ENCODE results near the gene MYH7B.

MYH7B gene

GRCh38 chr20:34992751-34993417 is 37.2 kb downstream of the MYH7B start:
- DNase-seq (ENCODE audit: low read depth, low spot score): no peak

GRCh38 chr20:34993941-34994508 is 38.4 kb downstream of the MYH7B start:
- no peak for DNase-seq (ENCODE audit: low read depth, low spot score)

GRCh38 chr20:34994509-34995131 is 39.0 kb downstream of the MYH7B start:
- no peak for DNase-seq (ENCODE audit: low read depth, low spot score)

DNA sequence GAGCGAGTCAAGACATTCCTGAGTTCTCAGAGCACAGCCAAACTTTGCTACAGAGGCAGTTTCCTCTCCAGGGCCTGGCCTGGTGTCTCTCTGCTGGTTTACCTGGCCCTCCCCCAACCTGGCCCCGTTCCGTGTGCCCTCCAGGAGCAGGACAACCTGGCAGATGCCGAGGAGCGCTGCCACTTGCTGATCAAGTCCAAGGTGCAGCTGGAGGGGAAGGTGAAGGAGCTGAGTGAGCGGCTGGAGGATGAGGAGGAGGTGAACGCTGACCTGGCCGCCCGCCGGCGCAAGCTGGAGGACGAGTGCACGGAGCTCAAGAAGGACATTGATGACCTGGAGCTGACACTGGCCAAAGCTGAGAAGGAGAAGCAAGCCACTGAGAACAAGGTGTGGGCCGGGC is 39.5 kb downstream of the MYH7B start:
- no peak for DNase-seq (ENCODE audit: low read depth, low spot score)

DNA sequence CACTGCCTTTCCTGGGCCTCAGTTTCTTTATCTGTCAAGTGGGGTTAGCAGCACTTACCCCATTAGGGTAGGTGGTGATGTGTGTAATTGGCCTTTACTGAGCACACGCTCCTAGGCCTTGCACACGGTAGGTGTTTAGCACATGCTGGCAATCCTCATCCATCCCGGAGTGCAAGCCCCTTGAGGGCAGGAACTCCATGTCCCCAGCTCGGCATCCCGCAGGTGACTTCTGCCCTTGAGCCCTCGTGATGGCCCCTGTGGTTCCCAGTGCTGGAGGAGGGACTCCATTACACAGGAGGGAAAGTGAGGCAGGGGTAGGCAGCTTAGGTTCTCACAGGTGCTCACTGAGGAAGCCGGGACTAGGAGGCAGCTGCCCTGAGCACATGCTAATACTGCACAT is 40.0 kb downstream of the MYH7B start:
- no peak for DNase-seq (ENCODE audit: low read depth, low spot score)

- DNase-seq (ENCODE audit: low read depth, low spot score): no peak
These were observed 40.8 kb downstream of the MYH7B start for GRCh38 chr20:34996243-34997028.

- no peak for DNase-seq (ENCODE audit: low read depth, low spot score)
These were observed 41.5 kb downstream of the MYH7B start for GRCh38 chr20:34997131-34997561.

DNA sequence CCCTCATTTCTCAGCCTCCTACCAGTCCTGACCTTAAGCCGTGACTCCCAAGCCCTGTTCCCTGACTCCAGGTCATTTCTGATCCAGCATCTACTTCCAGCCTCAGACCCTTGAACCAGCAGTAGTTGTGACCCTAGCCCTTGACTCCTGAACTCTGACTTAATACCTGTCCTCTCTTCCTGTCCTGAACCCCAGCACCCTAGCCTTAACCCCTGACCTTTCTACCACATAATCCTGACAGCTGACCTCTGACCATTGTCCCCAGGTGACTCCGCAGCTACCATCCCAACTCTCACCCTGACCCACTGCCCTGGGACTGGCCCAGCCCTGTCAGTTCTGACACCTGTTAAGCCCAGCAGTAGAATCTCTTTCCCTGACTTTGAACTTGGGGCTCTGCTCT is 42.1 kb downstream of the MYH7B start:
- no peak for DNase-seq (ENCODE audit: low read depth, low spot score)

DNA sequence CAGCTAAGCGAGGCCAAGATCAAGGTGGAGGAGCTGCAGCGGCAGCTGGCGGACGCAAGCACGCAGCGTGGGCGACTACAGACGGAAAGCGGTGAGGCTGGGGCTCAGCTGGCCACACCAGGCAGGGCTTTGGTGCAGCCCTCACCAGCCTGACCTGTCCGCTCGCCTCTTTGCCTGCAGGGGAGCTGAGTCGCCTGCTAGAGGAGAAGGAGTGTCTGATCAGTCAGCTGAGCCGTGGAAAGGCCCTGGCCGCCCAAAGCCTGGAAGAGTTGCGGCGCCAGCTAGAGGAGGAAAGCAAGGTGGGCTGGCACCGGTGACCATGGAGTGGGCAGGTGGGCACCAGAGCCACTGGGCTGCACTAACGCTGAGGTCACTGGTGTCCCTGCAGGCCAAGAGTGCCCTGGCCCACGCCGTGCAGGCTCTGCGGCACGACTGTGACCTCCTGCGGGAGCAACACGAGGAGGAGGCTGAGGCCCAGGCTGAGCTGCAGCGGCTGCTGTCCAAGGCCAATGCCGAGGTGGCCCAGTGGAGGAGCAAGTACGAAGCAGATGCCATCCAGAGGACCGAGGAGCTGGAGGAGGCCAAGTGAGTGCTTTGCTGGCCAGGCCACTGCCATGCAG is 42.8 kb downstream of the MYH7B start:
- DNase-seq (ENCODE audit: low read depth, low spot score): no peak

DNA sequence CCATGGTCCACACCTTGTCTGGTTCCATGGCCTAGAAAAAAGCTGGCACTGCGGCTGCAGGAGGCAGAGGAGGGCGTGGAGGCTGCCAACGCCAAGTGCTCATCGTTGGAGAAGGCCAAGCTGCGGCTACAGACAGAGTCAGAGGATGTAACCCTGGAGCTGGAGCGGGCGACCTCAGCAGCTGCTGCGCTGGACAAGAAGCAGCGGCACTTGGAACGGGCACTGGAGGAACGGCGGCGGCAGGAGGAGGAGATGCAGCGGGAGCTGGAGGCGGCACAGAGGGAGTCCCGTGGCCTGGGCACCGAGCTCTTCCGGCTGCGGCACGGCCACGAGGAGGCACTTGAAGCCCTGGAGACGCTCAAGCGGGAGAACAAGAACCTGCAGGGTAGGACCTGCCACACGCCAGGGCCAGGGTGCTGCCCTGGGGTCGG is 43.4 kb downstream of the MYH7B start:
- DNase-seq (ENCODE audit: low read depth, low spot score): no peak

DNA sequence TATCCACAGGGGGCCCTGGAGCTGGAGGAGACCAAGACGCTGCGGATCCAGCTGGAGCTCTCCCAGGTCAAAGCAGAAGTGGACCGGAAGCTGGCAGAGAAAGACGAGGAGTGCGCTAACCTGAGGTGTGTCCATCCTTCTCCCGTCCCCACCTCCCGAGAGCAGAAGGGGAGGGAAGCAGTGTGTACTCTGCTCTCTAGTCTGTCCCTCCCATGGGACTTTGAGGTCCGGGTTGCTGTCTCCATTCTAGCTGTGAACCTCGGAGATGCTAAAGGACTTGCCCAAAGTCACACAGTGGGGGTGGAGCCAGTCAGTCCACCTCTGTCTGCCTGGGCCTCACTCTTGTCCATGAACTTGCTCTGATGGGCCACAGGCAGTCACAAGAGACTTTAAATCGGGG is 44.1 kb downstream of the MYH7B start:
- DNase-seq (ENCODE audit: low read depth, low spot score): no peak

DNA sequence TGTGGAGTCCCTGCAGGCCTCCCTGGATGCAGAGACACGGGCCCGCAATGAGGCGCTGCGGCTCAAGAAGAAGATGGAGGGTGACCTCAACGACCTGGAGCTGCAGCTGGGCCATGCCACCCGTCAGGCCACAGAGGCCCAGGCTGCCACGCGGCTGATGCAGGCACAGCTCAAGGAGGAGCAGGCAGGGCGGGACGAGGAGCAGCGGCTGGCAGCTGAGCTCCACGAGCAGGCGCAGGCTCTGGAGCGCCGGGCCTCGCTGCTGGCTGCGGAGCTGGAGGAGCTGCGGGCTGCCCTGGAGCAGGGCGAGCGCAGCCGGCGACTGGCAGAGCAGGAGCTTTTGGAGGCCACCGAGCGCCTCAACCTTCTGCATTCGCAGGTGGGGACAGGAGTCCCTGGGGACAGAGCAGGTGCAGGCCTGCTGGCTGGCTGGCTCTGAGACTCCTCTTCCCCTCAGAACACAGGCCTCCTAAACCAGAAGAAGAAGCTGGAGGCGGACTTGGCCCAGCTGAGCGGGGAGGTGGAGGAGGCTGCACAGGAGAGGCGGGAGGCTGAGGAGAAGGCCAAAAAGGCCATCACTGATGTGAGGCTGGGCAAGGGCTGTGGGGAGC is 44.7 kb downstream of the MYH7B start:
- DNase-seq (ENCODE audit: low read depth, low spot score): no peak

- no peak for DNase-seq (ENCODE audit: low read depth, low spot score)
These were observed 45.4 kb downstream of the MYH7B start for GRCh38 chr20:35000922-35001595.

DNA sequence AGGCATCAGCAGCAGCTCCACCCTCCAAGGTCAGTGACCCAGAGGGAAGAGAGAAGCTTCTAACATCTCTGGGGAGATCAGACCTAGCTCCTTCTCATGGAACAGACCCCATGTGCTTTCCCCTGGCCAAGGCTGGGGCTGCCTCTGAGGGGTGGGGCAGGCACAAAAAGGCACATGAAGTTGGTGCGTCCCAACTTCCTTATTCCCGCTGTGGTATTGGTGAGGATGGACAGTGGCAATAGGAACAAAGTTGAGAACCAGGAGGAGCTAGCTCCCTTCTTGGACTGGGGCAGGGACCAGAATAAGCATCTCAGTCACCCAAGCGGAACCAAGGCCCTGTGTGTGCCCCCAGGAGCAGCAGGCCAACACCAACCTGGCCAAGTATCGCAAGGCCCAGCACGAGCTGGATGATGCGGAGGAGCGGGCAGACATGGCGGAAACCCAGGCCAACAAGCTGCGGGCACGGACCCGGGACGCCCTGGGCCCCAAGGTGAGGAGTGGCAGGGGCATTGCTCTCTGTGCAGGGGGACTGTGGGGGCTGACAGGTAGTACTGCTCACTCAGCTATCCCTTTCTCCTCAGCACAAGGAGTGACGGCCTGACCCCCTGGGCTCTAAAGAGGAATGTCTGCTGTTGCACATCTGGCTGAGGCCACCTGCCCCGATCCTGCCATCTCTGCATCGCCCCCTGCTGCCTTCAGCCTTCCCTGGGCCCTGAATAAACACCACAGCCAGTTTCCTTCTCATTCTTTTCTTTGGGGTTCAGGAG is 46.1 kb downstream of the MYH7B start:
- DNase-seq (ENCODE audit: low read depth, low spot score): no peak

DNA sequence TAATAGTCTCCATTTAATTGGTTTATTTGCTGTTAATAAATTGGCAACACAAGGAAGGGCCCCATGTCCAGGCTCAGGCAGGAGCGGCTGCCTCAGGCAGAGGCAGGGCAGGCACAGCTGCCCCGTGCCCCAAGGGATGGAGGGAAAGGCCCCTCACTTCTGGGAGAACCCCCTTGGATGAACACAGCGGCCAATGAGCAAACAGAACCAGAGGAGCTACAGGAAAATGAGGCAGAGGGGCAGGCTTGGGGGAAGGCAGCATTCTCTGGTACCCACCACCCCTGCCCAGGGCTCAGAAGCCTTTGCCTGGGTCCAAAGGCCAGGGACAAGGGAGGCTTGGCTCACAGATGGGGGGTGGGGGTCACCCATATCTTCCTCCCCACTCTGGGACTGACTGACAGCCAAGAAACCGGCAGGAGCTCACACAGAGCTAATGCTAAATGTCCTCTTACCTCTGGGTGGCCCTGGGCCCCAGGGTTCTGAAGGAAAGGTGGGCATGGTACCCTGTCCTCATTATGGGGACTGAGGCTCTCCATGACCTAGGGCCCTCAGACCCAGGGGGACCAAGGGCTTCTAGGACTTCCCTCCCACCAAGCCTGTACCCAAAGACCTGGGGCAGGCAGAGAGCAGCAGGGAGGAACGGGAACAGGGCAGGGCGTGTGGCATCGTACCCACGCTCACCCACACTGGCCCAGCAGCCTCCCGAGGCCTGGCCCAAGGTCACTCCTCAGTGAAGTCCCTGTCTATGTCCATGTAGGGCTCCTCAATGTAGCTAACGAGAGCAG is 47.0 kb downstream of the MYH7B start:
- DNase-seq (ENCODE audit: low read depth, low spot score): no peak

GRCh38 chr20:35003211-35004031 is 47.8 kb downstream of the MYH7B start:
- DNase-seq (ENCODE audit: low read depth, low spot score): no peak

DNA sequence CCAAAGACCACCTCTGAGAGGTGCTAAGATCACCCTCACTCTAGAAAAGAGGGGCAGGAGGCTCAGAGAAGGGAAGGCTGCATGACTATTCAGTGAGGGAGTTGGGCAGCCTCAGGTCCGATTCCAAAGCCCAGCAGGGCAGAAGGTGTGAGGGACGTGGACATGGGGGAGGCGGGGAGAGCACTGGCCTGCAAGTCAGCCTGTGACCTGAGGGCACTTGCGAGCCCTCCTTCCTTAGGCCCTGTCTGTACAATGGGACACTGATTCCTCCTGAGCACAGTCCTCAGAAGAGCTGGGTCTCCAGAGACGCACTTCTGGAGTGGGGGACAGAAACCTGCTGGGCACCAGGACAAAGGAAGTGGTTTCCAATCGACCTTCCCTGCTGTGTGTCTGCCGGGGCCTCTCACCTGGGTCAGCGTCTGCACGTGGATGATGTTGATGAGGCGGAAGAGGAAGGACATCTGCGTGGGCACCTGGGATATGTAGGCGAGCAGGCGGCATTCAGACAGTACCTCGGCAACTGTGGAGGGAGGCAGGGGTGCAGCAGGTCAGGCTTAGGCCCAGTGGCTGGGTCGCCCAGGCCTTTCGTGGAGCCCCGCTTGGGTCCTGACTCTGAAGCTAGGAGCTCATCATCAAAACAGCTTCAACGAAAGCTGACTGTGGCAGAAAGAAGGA is 48.5 kb downstream of the MYH7B start:
- no peak for DNase-seq (ENCODE audit: low read depth, low spot score)
